Measurements from ENCODE around the gene TGM3. TPM values are rescaled to one million over a fixed set of nuclear protein-coding genes. Genes with fewer than 3 reads are reported as not detected.
"Not testable (repeated sequence)": the region's sequence is repeated elsewhere in the genome, so short reads cannot be mapped to it uniquely, and the experiment has no call there.

TGM3 gene
- total RNA-seq, 2 donors from 2014 or later, result not detected

DNA sequence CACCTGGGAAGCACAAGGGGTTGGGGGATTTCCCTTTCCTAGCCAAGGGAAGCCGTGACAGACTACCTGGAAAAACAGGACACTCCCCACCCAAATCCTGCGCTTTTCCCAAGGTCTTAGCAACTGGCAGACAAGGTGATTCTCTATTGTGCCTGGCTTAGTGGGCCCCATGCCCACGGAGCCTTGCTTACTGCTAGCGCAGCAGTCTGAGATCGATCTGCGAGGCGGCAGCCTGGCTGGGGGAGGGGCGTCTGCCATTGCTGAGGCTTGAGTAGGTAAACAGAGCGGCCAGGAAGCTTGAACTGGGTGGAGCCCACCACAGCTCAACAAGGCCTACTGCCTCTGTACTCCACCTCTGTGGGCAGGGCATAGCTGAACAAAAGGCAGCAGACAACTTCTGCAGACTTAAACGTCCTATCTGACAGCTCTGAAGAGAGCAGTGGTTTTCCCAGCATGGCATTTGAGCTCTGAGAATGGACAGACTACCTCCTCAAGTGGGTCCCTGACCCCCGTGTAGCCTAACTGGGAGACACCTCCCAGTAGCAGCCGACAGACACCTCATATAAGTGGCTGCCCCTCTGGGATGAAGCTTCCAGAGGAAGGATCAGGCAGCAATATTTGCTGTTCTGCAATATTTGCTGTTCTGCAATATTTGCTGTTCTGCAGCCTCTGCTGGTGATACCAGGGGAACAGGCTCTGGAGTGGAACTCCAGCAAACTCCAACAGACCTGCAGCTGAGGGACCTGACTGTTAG lies 31.0 kb upstream of the TGM3 start:
- H3K36me3 Mint-ChIP-seq; H3K4me3 Mint-ChIP-seq; H3K9me3 Mint-ChIP-seq; DNase-seq (ENCODE audit: low spot score); H3K4me1 Mint-ChIP-seq (ENCODE audit: low read depth in 2 of 2); H3K27ac Mint-ChIP-seq; ATAC-seq: not testable (repeated sequence)
- H3K27me3 Mint-ChIP-seq, result peaks cover 23 to 24% of the 10 kb centered on the region in 2 donors

DNA sequence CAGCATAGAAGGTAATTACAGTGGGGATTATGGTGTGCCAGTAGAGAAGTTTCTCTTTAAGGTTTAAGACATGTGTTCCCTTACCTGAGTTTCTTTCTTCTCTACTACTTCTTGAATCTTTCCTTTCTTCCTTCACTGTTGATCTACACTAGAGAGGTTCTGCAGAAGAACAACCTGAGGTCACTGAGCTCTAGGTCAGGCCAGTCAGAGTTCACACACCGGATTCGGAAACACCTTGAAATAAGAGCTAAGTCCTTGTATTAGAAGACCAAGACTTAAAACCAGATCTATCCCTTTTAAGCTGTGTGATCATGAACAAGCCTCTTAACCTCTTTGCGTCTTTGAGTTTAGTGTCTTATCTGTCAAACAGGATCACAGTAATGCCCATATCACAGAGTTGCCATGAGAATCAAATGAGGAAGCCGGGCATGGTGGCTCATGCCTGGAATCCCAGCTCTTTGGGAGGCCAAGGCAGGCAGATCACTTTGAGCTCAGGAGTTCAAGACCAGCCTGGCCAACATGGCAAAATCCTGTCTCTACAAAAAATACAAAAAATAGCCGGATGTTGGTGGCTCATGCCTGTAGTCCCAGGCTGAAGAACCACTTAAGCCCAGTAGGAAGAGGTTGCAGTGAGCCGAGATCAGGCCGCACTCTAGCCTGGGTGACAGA lies 22.0 kb upstream of the TGM3 start:
- no peaks in the 10 kb centered on the region for H3K4me1 Mint-ChIP-seq (ENCODE audit: low read depth in 2 of 2)
- H3K9me3 Mint-ChIP-seq, result no peaks in the 10 kb centered on the region
- no peak overlapping the region for H3K27ac Mint-ChIP-seq
- no peak overlapping the region for H3K4me3 Mint-ChIP-seq
- H3K36me3 Mint-ChIP-seq, result no peaks in the 10 kb centered on the region
- H3K27me3 Mint-ChIP-seq, result peaks cover 9 to 23% of the 10 kb centered on the region in 2 donors
- DNase-seq (ENCODE audit: low spot score), result no peak
- no peak for ATAC-seq

DNA sequence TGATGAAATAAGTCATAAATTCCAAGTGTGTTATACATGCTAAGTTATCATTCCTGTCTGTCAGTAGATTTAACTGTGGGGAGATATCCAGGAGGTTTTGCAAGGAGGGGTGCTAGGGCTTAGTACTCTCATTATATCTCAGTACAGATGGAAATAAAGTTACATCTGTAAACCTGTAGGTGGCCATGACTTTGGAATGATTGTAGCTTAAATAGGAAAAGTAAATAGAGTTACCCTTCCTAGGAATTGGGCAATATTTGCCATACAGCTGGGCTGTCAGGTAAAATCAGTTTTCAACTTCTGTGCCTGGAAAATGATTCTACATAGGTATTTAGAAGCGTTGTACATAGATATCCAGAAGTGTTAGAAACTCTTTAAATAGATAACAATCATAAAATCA lies 19.8 kb upstream of the TGM3 start:
- Mint-ChIP-seq H3K9me3 (no peaks in the 10 kb centered on the region), H3K4me1 (ENCODE audit: low read depth in 2 of 2) (peaks cover 0 to 4% of the 10 kb centered on the region in 2 donors), H3K27ac (no peak overlapping the region), H3K4me3 (no peak overlapping the region), H3K36me3 (no peaks in the 10 kb centered on the region), H3K27me3 (peaks cover 8 to 25% of the 10 kb centered on the region in 2 donors)
- no peak for DNase-seq (ENCODE audit: low spot score)
- no peak for ATAC-seq

DNA sequence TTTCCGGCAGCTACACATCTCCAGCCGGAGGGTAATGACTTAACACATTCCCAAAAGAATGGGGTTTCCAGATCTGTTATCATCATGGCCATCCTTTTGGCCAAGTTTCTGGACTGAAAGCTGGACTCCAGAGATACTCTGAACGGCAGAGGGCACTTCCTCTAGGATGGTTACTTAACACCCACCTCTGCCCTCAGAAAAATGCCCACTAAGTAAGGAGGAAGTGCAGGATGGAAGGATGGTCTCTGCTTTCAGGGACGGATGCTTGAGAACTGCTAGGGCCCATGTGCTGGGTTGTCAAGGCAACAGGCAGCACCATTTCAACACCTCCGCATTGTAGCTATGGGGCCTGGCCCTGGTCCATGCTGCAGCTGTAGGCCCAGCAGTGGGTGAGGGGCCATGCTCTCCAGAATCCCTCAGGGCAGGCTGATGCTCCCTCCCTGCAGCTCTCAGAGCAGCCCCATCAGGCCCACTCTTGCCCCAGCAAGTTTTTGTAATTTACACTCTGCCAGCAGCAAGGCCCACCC lies 16.5 kb upstream of the TGM3 start:
- Mint-ChIP-seq H3K9me3 (no peaks in the 10 kb centered on the region), H3K27me3 (peaks cover 8 to 16% of the 10 kb centered on the region in 2 donors)

DNA sequence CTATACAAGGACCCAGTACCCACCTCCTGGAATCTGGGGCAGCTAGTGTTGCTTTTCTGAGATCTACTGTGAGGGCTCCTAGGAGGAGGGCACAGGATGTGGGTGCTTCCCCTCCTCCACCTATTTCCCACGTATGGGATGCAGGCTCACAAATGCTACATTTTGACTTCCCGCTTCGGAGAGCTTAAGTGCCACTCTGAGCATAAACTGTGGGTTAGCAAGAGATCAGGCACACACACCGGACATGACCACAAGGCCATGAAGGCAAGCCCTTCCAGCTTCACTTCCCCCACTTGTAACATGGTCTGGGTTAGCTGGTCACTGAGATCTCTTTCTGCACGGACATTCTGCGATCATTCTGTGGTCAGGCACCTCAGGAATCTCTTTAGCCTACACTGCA lies 15.7 kb upstream of the TGM3 start:
- Mint-ChIP-seq H3K27ac (no peak overlapping the region), H3K36me3 (no peaks in the 10 kb centered on the region), H3K4me1 (ENCODE audit: low read depth in 2 of 2) (peaks cover 0 to 4% of the 10 kb centered on the region in 2 donors), H3K9me3 (no peaks in the 10 kb centered on the region), H3K27me3 (peaks cover 8 to 16% of the 10 kb centered on the region in 2 donors), H3K4me3 (no peak overlapping the region)
- ATAC-seq, result peak in 1 of 2 donors; percentile 54
- DNase-seq (ENCODE audit: low spot score), result no peak

More for the DNA sequence above, 16.5 kb upstream of the TGM3 start:
- ATAC-seq, result no peak
- no peak overlapping the region for H3K4me3 Mint-ChIP-seq
- H3K4me1 Mint-ChIP-seq (ENCODE audit: low read depth in 2 of 2), result peaks cover 0 to 4% of the 10 kb centered on the region in 2 donors
- H3K27ac Mint-ChIP-seq, result no peak overlapping the region
- H3K36me3 Mint-ChIP-seq, result no peaks in the 10 kb centered on the region
- no peak for DNase-seq (ENCODE audit: low spot score)

DNA sequence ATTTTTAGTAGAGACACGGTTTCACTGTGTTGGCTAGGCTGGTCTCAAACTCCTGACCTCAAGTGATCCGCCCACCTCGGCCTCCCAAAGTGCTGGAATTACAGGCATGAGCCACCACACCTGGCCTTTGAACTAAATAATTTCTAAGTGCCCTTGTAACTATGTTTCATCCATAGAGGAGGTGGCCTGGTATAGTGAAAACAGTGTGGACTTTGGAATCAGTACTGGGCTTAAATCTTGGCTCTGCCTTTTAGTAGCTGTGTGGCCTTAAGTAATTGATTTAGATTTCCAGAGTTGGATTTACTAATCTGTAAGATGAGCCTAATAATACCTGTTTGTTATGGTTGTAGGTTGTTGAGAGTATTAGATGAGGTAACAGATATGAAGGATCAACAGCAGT lies 14.2 kb upstream of the TGM3 start:
- no peak for ATAC-seq
- no peaks in the 10 kb centered on the region for H3K9me3 Mint-ChIP-seq
- H3K4me3 Mint-ChIP-seq, result no peak overlapping the region

DNA sequence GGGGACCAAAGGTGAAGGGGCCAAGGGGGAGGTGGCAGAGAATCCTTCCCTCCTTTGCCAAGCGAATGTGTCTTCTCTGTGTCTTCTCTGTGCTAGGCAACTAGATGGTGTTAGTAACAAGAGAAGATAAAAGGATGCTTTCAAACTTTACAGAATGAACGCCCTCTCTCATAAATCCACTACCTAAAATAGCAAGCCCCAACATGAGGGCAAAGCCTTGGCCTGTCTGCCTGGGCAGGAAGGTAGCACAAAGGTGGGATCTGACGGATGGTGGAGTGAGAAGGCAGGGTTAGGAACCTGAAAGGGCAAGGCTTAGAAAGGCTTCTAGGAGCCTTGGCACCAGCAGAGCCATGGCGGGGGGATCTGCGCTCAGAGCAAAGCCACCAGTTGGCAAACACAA lies 13.6 kb upstream of the TGM3 start:
- no peak overlapping the region for H3K4me3 Mint-ChIP-seq
- no peak overlapping the region for H3K27ac Mint-ChIP-seq
- H3K36me3 Mint-ChIP-seq, result no peaks in the 10 kb centered on the region
- H3K27me3 Mint-ChIP-seq, result peaks cover 8% of the 10 kb centered on the region in 2 donors
- DNase-seq (ENCODE audit: low spot score) (no peak), ATAC-seq (no peak)
- no peaks in the 10 kb centered on the region for H3K9me3 Mint-ChIP-seq
- H3K4me1 Mint-ChIP-seq (ENCODE audit: low read depth in 2 of 2), result peaks cover 0 to 4% of the 10 kb centered on the region in 2 donors

More for the DNA sequence above, 14.2 kb upstream of the TGM3 start:
- H3K36me3 Mint-ChIP-seq, result no peaks in the 10 kb centered on the region
- H3K4me1 Mint-ChIP-seq (ENCODE audit: low read depth in 2 of 2), result peaks cover 0 to 4% of the 10 kb centered on the region in 2 donors
- H3K27ac Mint-ChIP-seq, result no peak overlapping the region
- peaks cover 8 to 12% of the 10 kb centered on the region in 2 donors for H3K27me3 Mint-ChIP-seq
- no peak for DNase-seq (ENCODE audit: low spot score)

DNA sequence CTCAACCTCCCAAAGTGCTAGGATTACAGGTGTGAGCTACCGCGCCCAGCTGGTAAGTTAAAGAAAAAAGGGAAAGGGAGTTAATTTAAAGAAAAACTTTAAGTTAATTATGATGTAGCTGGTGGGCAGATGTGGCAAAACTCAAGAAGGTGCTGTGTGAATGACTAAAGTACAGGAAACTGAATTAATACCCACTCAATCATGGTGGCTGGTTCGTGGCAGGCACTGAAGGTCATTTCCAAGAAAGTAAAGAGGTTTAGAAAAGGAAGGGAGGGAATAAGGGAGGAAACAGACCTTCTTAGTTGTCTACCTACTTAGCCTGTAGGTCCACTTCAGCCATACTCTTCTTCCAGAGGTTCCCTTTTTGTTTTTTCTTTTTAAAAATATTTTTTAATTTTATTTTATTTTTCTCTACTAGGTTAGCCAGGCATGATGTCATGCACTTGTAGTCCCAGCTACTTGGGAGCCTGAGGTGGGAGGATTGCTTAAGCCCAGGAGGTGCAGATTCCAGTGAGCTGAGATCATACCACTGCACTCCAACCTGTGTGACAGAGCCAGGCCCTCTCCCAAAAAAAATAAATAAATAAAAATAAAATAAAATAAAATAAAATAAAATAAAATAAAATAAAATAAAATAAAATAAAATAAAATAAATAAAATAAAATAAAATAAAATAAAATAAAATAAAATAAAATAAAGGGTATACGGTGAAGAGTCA lies 11.9 kb upstream of the TGM3 start:
- peaks cover 3 to 4% of the 10 kb centered on the region in 2 donors for H3K4me1 Mint-ChIP-seq (ENCODE audit: low read depth in 2 of 2)
- no peak for ATAC-seq
- no peaks in the 10 kb centered on the region for H3K36me3 Mint-ChIP-seq
- H3K27ac Mint-ChIP-seq, result no peak overlapping the region
- H3K4me3 Mint-ChIP-seq, result no peak overlapping the region
- H3K9me3 Mint-ChIP-seq, result no peaks in the 10 kb centered on the region
- no peak for DNase-seq (ENCODE audit: low spot score)
- H3K27me3 Mint-ChIP-seq, result peaks cover 0 to 10% of the 10 kb centered on the region in 2 donors

DNA sequence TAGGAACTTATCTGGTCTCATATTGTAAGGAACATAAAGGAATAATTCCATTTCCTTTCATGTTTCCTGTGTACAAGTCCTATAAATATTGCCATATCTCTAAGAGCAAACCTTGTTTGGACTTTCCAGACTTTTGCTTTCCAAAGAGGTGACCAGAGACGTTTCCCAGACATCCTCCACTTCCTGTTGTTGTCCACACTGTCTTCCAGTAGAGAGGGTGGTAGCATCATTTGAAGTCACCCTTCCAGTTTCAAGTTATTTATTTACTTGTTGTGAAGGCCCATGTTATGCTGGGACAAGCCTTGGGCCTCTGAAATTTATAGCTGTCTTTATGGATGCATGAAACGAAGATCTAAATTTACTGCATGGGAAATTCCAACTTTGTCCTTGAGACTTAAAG lies 10.6 kb upstream of the TGM3 start:
- peaks cover 5 to 8% of the 10 kb centered on the region in 2 donors for H3K4me1 Mint-ChIP-seq (ENCODE audit: low read depth in 2 of 2)
- no peak overlapping the region for H3K27ac Mint-ChIP-seq
- no peaks in the 10 kb centered on the region for H3K36me3 Mint-ChIP-seq

DNA sequence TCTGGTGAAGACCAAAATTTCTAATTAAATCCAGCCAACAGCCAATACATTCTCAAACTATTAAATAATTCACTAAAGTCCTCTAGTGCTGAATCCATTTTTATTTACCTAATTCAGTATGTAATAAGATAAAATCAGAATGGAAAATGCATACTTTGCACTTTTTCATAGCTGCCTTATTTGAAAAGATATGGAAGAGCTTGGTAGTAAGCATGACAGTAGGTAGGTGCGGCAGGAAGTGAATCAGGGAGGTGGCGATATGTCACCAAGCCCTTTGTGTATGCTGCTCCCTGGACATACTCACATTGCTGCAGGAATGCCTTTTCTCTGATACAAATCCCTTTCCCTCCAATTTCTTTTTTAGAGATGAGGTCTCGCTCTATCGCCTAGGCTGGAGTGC lies 10.2 kb upstream of the TGM3 start:
- no peak for DNase-seq (ENCODE audit: low spot score)
- Mint-ChIP-seq H3K9me3 (no peaks in the 10 kb centered on the region), H3K4me1 (ENCODE audit: low read depth in 2 of 2) (peaks cover 5 to 8% of the 10 kb centered on the region in 2 donors), H3K36me3 (no peaks in the 10 kb centered on the region), H3K27ac (no peak overlapping the region), H3K4me3 (no peak overlapping the region), H3K27me3 (peaks cover 9 to 10% of the 10 kb centered on the region in 2 donors)
- no peak for ATAC-seq

More for the DNA sequence above, 10.6 kb upstream of the TGM3 start:
- Mint-ChIP-seq H3K27me3 (peaks cover 8 to 10% of the 10 kb centered on the region in 2 donors), H3K4me3 (no peak overlapping the region), H3K9me3 (no peaks in the 10 kb centered on the region)
- DNase-seq (ENCODE audit: low spot score) (no peak), ATAC-seq (no peak)

DNA sequence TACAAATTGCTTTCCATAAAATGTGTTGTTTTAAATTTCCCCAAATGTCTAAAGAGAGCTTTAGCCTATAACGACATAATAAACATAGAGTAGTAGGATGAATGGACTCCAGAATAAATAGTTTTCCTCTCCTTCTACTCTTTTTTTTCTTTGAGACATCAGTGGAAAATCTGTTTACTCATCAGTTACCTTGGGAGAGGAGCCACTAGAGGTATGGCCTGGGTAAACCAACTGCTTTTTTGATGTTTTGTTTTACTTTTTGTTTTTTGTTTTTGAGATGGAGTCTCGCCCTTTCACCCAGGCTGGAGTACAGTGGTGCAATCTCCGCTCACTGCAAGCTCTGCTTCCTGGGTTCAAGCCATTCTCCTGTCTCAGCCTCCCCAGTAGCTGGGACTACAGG lies 8.3 kb upstream of the TGM3 start:
- Mint-ChIP-seq H3K36me3 (no peaks in the 10 kb centered on the region), H3K27me3 (peaks cover 12 to 13% of the 10 kb centered on the region in 2 donors), H3K9me3 (no peaks in the 10 kb centered on the region), H3K4me1 (ENCODE audit: low read depth in 2 of 2) (peaks cover 5 to 8% of the 10 kb centered on the region in 2 donors), H3K27ac (no peak overlapping the region), H3K4me3 (no peak overlapping the region)
- ATAC-seq (no peak), DNase-seq (ENCODE audit: low spot score) (no peak)

DNA sequence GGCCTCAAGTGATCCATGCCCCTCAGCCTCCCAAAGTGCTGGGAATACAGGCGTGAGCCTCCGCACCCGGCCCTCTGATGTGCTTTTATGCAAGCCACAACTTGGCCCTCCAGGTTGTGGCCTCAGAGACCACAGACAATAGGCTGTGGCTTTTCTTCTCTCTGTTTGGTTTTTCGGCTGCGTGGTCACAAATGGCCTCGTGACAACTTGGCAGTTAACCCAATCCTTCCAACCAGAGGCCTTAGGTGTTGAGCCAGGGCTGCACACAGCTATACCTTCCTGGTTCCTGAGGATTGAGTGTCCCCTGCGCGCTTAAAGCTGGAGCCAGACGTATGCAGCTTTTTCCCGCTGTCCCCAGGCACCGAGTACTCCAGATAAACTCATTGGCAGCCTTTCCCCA lies 6.3 kb upstream of the TGM3 start:
- H3K9me3 Mint-ChIP-seq, result no peaks in the 10 kb centered on the region
- H3K4me1 Mint-ChIP-seq (ENCODE audit: low read depth in 2 of 2), result peaks cover 5 to 8% of the 10 kb centered on the region in 2 donors
- H3K36me3 Mint-ChIP-seq, result no peaks in the 10 kb centered on the region
- DNase-seq (ENCODE audit: low spot score) (no peak), ATAC-seq (no peak)
- peak overlapping the region; percentile 1 for H3K4me3 Mint-ChIP-seq
- peak overlapping the region in 1 of 2 donors; percentile 0 for H3K27ac Mint-ChIP-seq
- peaks cover 12 to 13% of the 10 kb centered on the region in 2 donors for H3K27me3 Mint-ChIP-seq

DNA sequence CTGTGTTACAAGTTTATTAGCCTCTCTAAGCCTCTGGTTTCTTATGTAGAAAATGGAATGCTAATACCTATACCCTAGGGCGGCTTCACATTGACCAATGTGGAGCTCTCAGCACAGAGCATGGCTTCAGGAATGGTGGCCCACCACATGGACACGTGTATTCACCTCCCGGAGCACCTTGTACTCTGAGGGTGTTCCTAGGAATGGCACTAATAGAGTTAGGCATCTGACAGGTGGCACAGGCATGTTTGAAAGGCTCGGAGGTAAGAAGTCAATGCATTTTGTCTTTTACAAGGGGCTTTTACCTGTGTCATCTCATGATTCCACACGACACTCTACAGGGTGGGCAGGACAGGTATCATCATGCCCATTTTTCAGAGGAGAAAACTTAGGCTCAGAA lies 5.3 kb upstream of the TGM3 start:
- Mint-ChIP-seq H3K27me3 (peaks cover 12 to 13% of the 10 kb centered on the region in 2 donors), H3K36me3 (no peaks in the 10 kb centered on the region)

More for the DNA sequence above, 5.3 kb upstream of the TGM3 start:
- H3K4me3 Mint-ChIP-seq, result no peak overlapping the region
- no peaks in the 10 kb centered on the region for H3K9me3 Mint-ChIP-seq
- no peak overlapping the region for H3K27ac Mint-ChIP-seq
- DNase-seq (ENCODE audit: low spot score) (no peak), ATAC-seq (no peak)
- H3K4me1 Mint-ChIP-seq (ENCODE audit: low read depth in 2 of 2), result peaks cover 5 to 8% of the 10 kb centered on the region in 2 donors

Data from natural killer cell treated with Interleukin-12 subunit alpha and Interleukin-12 subunit beta and Interleukin-15 and Interleukin-18, amount 100 ng/mL, for 72 hours (primary cell).